WI38 (cell line): Measurements from ENCODE around the gene INTS7.

Experiments used
- H3K4me3 ChIP-seq: 2 replicates; pipeline ENCODE4 v1.5.1; 2011; ENCODE audit warnings: low read depth, mild to moderate bottlenecking, control low read depth, low read length
- CTCF ChIP-seq: IDR thresholded peaks from 2 replicates; pipeline ENCODE4 v1.5.1; 2012; ENCODE audit warnings: low read depth, mild to moderate bottlenecking, control low read depth, low read length

INTS7 gene

GRCh38 chr1:211902624-211903291, 132.6 kb downstream of the INTS7 start:
- no peak overlapping the region for H3K4me3 ChIP-seq
- TF ChIP-seq CTCF, result no peak

GRCh38 chr1:211901945-211902344, 133.4 kb downstream of the INTS7 start:
- TF ChIP-seq CTCF, result no peak
- no peak overlapping the region for H3K4me3 ChIP-seq

- H3K4me3 ChIP-seq, result no peak overlapping the region
- no peak for TF ChIP-seq CTCF
These were observed 134.9 kb downstream of the INTS7 start for GRCh38 chr1:211900441-211900840.

- no peak for TF ChIP-seq CTCF
- no peak overlapping the region for H3K4me3 ChIP-seq
These were observed 138.4 kb downstream of the INTS7 start for GRCh38 chr1:211896958-211897357.

GRCh38 chr1:211895126-211895759, 140.1 kb downstream of the INTS7 start:
- no peak for TF ChIP-seq CTCF

GRCh38 chr1:211894312-211894711, 141.0 kb downstream of the INTS7 start:
- no peak overlapping the region for H3K4me3 ChIP-seq
- TF ChIP-seq CTCF, result no peak

More at GRCh38 chr1:211895126-211895759, 140.1 kb downstream of the INTS7 start:
- H3K4me3 ChIP-seq, result no peak overlapping the region

GRCh38 chr1:211893260-211893659, 142.1 kb downstream of the INTS7 start:
- TF ChIP-seq CTCF, result no peak
- H3K4me3 ChIP-seq, result no peak overlapping the region
